Ishikawa (cell line): ENCODE results near the gene DDI2.

Experiments used
- CEBPB ChIP-seq: IDR thresholded peaks from 2 replicates; pipeline ENCODE4 v1.6.1; 2012
- CREB1 ChIP-seq: IDR thresholded peaks from 2 replicates; pipeline ENCODE4 v1.6.1; 2012; ENCODE audit warnings: low read depth
- EGR1 ChIP-seq: IDR thresholded peaks from 2 replicates; pipeline ENCODE4 v1.6.1; 2012
- EP300 ChIP-seq: IDR thresholded peaks from 2 replicates; pipeline ENCODE4 v1.6.1; 2012; ENCODE audit warnings: borderline replicate concordance
- FOXM1 ChIP-seq: IDR thresholded peaks from 2 replicates; pipeline ENCODE4 v1.6.1; 2012; ENCODE audit warnings: low read depth, borderline replicate concordance
- MAX ChIP-seq: IDR thresholded peaks from 2 replicates; pipeline ENCODE4 v1.6.1; 2012
- NFIC ChIP-seq: IDR thresholded peaks from 2 replicates; pipeline ENCODE4 v1.6.1; 2012
- RAD21 ChIP-seq: IDR thresholded peaks from 2 replicates; pipeline ENCODE4 v1.6.1; 2012; ENCODE audit warnings: low read depth
- TAF1 ChIP-seq: IDR thresholded peaks from 2 replicates; pipeline ENCODE4 v1.6.1; 2012; ENCODE audit warnings: low read depth, mild to moderate bottlenecking
- TCF12 ChIP-seq: IDR thresholded peaks from 2 replicates; pipeline ENCODE4 v1.6.1; 2012; ENCODE audit warnings: low read depth
- TEAD4 ChIP-seq: IDR thresholded peaks from 2 replicates; pipeline ENCODE4 v1.6.1; 2012
- USF1 ChIP-seq: IDR thresholded peaks from 2 replicates; pipeline ENCODE4 v1.6.1; 2012
- YY1 ChIP-seq: IDR thresholded peaks from 2 replicates; pipeline ENCODE4 v1.6.1; 2012; ENCODE audit warnings: low read depth
- ZBTB7A ChIP-seq: IDR thresholded peaks from 2 replicates; pipeline ENCODE4 v1.6.1; 2012; ENCODE audit warnings: low read depth
- TF ChIP-seq, protein P1 (sequence below): IDR thresholded peaks from 2 replicates; pipeline ENCODE4 v1.6.1; 2012; ENCODE audit warnings: low read depth, mild to moderate bottlenecking

The DDI2 gene

DNA sequence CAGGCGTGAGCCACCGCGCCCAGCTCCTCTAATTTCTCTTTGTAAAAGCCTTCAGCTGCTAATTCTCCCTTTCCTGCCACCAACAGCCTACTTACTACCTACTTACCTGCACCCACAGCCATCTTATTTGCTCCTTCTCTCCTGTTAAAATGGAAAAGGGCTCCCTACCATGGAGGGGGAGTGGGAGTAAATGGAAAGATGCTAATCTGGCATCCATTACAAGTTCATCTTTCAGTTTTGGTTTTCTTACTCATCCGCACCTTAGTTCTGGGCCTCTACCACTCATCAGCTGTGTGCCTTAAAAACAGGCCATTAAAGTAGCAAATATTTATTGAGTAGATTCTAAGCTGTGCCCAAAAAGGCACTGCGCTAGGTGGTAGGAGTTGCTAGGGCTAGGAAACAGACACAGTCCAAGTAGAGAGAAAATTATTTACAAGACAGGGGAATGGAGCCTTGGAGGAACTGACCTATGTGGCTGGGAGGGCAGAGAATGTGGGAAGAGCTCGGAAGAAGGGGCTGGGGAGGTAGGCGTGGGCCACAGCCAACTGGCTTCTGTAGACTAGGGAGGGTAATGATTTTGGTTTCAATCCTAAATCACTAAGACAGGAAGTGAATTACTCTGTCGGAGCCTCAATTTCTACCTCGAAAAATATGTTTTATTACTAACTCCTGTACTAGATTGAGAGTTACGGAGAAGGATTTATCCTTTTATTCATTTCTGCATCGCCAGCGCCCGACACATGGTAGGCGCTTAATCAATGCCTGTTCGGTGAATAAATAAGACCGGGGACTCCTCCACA lies 685 bp upstream of the DDI2 start:
- no peak for TF ChIP-seq MAX
- TF ChIP-seq YY1: no peak; the same call in 1 of the 2 replicates
- no peak for TF ChIP-seq EGR1
- no peak for TF ChIP-seq TEAD4
- no peak for TF ChIP-seq RAD21
- no peak for TF ChIP-seq FOXM1
- no peak for TF ChIP-seq NFIC
- TF ChIP-seq CREB1: no peak
- TF ChIP-seq TAF1: no peak; the same call in 1 of the 2 replicates
- TF ChIP-seq CEBPB: no peak
- TF ChIP-seq, protein P1, sequence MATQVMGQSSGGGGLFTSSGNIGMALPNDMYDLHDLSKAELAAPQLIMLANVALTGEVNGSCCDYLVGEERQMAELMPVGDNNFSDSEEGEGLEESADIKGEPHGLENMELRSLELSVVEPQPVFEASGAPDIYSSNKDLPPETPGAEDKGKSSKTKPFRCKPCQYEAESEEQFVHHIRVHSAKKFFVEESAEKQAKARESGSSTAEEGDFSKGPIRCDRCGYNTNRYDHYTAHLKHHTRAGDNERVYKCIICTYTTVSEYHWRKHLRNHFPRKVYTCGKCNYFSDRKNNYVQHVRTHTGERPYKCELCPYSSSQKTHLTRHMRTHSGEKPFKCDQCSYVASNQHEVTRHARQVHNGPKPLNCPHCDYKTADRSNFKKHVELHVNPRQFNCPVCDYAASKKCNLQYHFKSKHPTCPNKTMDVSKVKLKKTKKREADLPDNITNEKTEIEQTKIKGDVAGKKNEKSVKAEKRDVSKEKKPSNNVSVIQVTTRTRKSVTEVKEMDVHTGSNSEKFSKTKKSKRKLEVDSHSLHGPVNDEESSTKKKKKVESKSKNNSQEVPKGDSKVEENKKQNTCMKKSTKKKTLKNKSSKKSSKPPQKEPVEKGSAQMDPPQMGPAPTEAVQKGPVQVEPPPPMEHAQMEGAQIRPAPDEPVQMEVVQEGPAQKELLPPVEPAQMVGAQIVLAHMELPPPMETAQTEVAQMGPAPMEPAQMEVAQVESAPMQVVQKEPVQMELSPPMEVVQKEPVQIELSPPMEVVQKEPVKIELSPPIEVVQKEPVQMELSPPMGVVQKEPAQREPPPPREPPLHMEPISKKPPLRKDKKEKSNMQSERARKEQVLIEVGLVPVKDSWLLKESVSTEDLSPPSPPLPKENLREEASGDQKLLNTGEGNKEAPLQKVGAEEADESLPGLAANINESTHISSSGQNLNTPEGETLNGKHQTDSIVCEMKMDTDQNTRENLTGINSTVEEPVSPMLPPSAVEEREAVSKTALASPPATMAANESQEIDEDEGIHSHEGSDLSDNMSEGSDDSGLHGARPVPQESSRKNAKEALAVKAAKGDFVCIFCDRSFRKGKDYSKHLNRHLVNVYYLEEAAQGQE: no peak
- TF ChIP-seq EP300: no peak
- no peak for TF ChIP-seq ZBTB7A
- no peak for TF ChIP-seq TCF12
- TF ChIP-seq USF1: no peak

- TF ChIP-seq CEBPB (no peak), USF1 (no peak), TEAD4 (no peak), NFIC (no peak), FOXM1 (no peak), RAD21 (no peak), CREB1 (no peak), MAX (no peak; the same call in 1 of the 2 replicates), TCF12 (no peak), ZBTB7A (no peak), TAF1 (no peak), YY1 (no peak)
- TF ChIP-seq, protein P1: no peak
These were observed 908 bp downstream of the DDI2 start for GRCh38 chr1:15618077-15618654.

DNA sequence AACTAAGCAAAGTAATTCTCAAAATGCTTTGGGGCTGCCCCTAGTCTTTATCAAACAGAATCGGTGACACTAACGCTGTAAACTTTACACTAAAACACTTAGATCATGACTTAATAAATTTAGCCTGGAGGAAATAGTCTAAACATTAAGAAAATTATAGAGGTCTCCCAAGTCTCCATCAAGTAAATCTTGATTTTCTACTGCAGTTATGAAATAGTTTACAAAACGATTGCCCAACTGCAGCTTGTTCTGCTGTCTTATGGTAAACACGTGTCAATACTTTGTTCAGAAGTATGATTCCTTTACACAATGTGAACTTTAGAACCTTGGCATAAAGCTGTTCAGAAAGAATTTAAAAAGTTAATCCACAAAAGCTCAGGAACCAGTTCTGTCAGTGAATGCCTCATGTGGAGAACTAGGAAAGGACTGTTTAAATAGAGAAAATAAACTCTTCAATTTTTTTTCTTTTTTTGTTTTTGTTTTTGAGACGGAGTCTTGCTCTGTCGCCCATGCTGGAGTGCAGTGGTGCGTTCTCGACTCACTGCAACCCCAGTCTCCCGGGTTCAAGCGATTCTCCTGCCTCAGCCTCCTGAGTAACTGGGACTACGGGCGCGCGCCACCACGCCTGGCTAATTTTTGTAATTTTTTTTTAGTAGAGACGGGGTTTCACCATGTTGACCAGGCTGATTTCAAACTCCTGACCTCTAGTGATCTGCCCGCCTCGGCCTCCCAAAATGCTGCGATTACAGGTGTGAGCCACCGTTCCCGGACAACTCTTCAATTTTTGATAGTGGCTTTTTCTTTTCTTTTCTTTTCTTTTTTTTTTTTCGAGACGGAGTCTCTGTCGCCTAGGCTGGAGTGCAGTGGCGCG lies 1.6 kb downstream of the DDI2 start:
- TF ChIP-seq YY1 (no peak), ZBTB7A (no peak), CEBPB (no peak), USF1 (no peak), TEAD4 (no peak), EGR1 (no peak), EP300 (no peak), MAX (no peak), RAD21 (no peak), NFIC (no peak), FOXM1 (no peak), TAF1 (no peak), TCF12 (no peak), CREB1 (no peak)
- TF ChIP-seq, protein P1: no peak
